ENCODE measurements around the gene OXCT1.

The OXCT1 gene

DNA sequence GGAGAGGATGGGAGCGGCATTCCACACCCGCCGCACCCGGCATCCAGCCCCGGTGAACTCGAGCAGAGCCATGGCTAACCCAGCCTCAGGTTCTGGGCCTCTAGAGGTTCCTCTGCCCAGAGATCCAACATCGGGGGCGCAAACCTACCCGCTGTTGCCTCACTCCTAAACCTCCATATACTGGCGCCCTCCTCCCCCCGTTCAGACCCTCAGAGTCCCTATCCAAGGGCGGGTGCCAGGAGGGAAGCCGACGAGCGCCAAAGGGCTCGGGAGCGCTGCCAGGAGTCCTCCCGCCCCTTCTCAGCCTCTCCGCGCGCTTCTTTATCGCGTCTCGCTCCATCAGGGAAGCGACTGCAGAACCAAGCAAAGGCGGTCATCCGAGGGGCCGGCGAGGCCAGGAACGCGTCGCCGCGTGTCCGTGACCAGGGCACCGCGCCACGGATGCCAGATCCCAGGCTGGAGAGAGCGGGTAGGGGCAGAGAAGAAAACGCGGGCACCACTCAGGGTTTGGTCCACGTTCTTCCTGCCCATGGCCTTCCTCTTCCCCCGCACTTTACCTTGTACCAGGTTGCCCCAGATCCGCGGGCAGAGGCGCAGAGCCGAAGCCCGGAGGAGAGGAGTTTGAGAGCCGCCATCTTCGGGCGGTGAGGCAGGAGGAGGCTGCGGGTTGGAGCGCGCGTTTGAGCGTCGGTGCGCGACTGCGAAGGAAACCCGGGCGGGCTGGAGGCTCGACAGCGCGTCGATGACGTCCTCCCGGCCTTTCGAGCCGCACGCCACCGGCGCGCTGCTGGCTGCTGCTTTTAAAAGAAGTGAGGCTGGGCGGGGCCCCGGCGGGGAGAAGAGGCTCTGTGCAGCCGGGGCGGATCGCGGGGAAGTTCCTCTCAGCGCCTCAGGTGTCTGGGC lies at the start of gene OXCT1:
Gene OXCT1, minus strand, starts transcription at position 702 of the 903 bp plus-strand sequence. Its CDS starts 67 bp downstream, at position 635.
- H3K27ac ChIP-seq (ENCODE audit: low read depth in 2 of 2, low read length in 2 of 2): peak within 1 kb of the TSS; percentile 79 to 82
- H3K36me3 ChIP-seq (ENCODE audit: control insufficient read depth in 2 of 2, insufficient read depth in 2 of 2, low read length in 2 of 2): no peaks in the 10 kb centered on the region
- peak within 1 kb of the TSS; percentile 86 for H3K4me3 ChIP-seq (ENCODE audit: low read length in 2 of 2)
- H3K4me1 ChIP-seq (ENCODE audit: control insufficient read depth in 2 of 2, insufficient read depth in 2 of 2, low read length in 2 of 2): peaks cover 5 to 10% of the 10 kb centered on the region in 2 donors
- H3K9me3 ChIP-seq (ENCODE audit: control insufficient read depth in 2 of 2, low read length in 2 of 2): no peaks in the 10 kb centered on the region
- H3K9ac ChIP-seq (ENCODE audit: low read depth in 1 of 2, low read length in 2 of 2): peak within 1 kb of the TSS; percentile 82 to 84
- H3K27me3 ChIP-seq (ENCODE audit: control insufficient read depth in 2 of 2, insufficient read depth in 2 of 2, low read length in 2 of 2): peaks cover 0 to 2% of the 10 kb centered on the region in 2 donors

GRCh38 chr5:41918105-41918504 lies 47.9 kb upstream of the OXCT1 start:
- H3K27me3 ChIP-seq (ENCODE audit: control insufficient read depth in 2 of 2, insufficient read depth in 2 of 2, low read length in 2 of 2): no peaks in the 10 kb centered on the region
- no peak overlapping the region for H3K27ac ChIP-seq (ENCODE audit: low read depth in 2 of 2, low read length in 2 of 2)
- peaks cover 36 to 50% of the 10 kb centered on the region in 2 donors for H3K36me3 ChIP-seq (ENCODE audit: control insufficient read depth in 2 of 2, insufficient read depth in 2 of 2, low read length in 2 of 2)
- H3K9me3 ChIP-seq (ENCODE audit: control insufficient read depth in 2 of 2, low read length in 2 of 2): no peaks in the 10 kb centered on the region
- no peak overlapping the region for H3K9ac ChIP-seq (ENCODE audit: low read depth in 1 of 2, low read length in 2 of 2)
- no peaks in the 10 kb centered on the region for H3K4me1 ChIP-seq (ENCODE audit: control insufficient read depth in 2 of 2, insufficient read depth in 2 of 2, low read length in 2 of 2)
- H3K4me3 ChIP-seq (ENCODE audit: low read length in 2 of 2): no peak overlapping the region

DNA sequence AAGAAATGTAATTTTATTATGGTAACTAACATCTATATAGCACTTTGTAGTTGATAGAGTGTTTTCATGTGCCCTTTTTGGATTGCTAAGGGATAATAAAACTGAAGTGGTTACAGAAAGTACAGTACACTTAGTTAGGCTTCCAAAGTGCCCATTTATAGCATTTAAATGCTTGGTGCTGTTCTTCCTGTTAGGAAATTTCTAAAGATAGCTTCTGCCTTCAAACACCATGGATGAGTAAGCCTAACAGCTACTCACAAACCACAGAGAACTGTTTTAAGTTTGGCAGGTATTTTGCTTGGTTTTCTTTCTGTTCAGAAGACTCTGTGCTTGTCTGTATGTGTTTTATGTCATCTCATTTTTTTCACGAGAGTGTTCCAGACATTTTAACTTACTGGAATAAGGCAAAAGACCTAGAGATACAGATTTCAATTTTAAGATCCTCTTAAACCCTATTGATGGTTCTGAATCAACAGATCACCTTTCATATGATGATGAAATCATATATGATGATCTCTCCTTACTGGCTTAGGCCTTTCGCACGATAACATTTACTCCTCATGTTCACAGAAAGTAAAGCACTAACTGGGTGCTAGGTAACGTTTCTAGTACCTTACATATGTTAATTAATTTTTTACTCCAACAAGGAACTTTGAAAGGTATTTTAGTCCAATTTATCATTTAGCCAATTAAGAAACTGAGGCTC lies 38.3 kb upstream of the OXCT1 start:
- no peaks in the 10 kb centered on the region for H3K9me3 ChIP-seq (ENCODE audit: control insufficient read depth in 2 of 2, low read length in 2 of 2)
- no peak overlapping the region for H3K4me3 ChIP-seq (ENCODE audit: low read length in 2 of 2)
- H3K27ac ChIP-seq (ENCODE audit: low read depth in 2 of 2, low read length in 2 of 2): no peak overlapping the region
- H3K9ac ChIP-seq (ENCODE audit: low read depth in 1 of 2, low read length in 2 of 2): no peak overlapping the region
- peaks cover 43 to 45% of the 10 kb centered on the region in 2 donors for H3K36me3 ChIP-seq (ENCODE audit: control insufficient read depth in 2 of 2, insufficient read depth in 2 of 2, low read length in 2 of 2)
- no peaks in the 10 kb centered on the region for H3K27me3 ChIP-seq (ENCODE audit: control insufficient read depth in 2 of 2, insufficient read depth in 2 of 2, low read length in 2 of 2)
- peaks cover 8 to 10% of the 10 kb centered on the region in 2 donors for H3K4me1 ChIP-seq (ENCODE audit: control insufficient read depth in 2 of 2, insufficient read depth in 2 of 2, low read length in 2 of 2)

DNA sequence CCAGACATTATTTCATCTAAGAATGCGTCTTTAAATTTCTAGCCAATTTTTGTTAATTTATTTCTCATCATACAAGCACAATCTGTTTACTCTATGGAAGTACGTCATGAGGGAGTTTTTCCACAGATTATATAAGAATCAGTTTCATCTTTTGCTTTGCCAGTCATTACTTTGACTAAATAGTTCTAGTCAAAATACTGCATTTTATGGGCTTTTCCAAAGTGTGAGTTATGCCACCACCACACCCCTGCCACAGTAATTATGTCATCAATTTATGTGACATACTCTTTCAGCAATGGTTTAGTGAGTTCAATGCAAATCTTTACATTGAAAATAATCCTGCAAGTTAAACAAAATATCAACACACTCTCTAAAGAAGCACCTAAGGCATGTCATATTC lies 35.9 kb upstream of the OXCT1 start:
- peaks cover 24 to 26% of the 10 kb centered on the region in 2 donors for H3K36me3 ChIP-seq (ENCODE audit: control insufficient read depth in 2 of 2, insufficient read depth in 2 of 2, low read length in 2 of 2)
- H3K4me3 ChIP-seq (ENCODE audit: low read length in 2 of 2): no peak overlapping the region
- no peaks in the 10 kb centered on the region for H3K27me3 ChIP-seq (ENCODE audit: control insufficient read depth in 2 of 2, insufficient read depth in 2 of 2, low read length in 2 of 2)
- H3K4me1 ChIP-seq (ENCODE audit: control insufficient read depth in 2 of 2, insufficient read depth in 2 of 2, low read length in 2 of 2): peaks cover 13 to 14% of the 10 kb centered on the region in 2 donors
- no peak overlapping the region for H3K9ac ChIP-seq (ENCODE audit: low read depth in 1 of 2, low read length in 2 of 2)
- no peak overlapping the region for H3K27ac ChIP-seq (ENCODE audit: low read depth in 2 of 2, low read length in 2 of 2)
- H3K9me3 ChIP-seq (ENCODE audit: control insufficient read depth in 2 of 2, low read length in 2 of 2): no peaks in the 10 kb centered on the region

GRCh38 chr5:41903892-41904799 lies 33.9 kb upstream of the OXCT1 start, which contains the start of gene RIMOC1:
Gene RIMOC1 (plus strand): TSS chr5:41904344. CDS start chr5:41904368, 24 bp downstream.
- Histone ChIP-seq H3K9me3 (ENCODE audit: control insufficient read depth in 2 of 2, low read length in 2 of 2) (no peaks in the 10 kb centered on the region), H3K27ac (ENCODE audit: low read depth in 2 of 2, low read length in 2 of 2) (peak within 1 kb of the TSS; percentile 87 to 89), H3K4me3 (ENCODE audit: low read length in 2 of 2) (peak within 1 kb of the TSS; percentile 91 to 96), H3K9ac (ENCODE audit: low read depth in 1 of 2, low read length in 2 of 2) (peak within 1 kb of the TSS; percentile 86 to 91), H3K27me3 (ENCODE audit: control insufficient read depth in 2 of 2, insufficient read depth in 2 of 2, low read length in 2 of 2) (no peaks in the 10 kb centered on the region), H3K36me3 (ENCODE audit: control insufficient read depth in 2 of 2, insufficient read depth in 2 of 2, low read length in 2 of 2) (peaks cover 12 to 13% of the 10 kb centered on the region in 2 donors), H3K4me1 (ENCODE audit: control insufficient read depth in 2 of 2, insufficient read depth in 2 of 2, low read length in 2 of 2) (peaks cover 13 to 14% of the 10 kb centered on the region in 2 donors)

DNA sequence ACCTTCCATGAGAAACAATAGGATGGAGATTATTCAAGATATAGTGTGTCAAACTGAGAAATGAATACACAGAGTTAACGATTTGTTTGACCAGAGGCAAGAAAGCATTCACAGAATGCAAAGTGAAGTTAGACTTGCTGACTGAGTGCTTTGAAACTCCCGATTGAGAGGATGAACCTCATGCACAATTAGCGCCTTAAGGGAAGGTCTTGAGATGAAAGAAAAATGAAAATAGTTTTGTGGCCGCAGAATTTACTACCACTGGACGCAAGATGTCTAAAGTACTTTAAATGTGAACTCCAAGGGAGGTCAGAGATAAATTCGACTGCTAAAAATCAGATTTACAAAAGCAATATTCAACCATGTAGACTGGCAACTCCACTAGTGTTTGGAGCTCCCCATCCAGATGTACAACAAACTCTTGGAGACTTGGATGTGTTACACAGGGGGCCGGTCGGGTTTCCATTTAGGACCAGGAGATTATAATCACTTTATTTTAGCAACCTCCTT lies 33.2 kb upstream of the OXCT1 start:
- Histone ChIP-seq H3K9ac (ENCODE audit: low read depth in 1 of 2, low read length in 2 of 2) (peak overlapping the region; percentile 72 to 74), H3K4me3 (ENCODE audit: low read length in 2 of 2) (peak overlapping the region; percentile 91 to 96), H3K9me3 (ENCODE audit: control insufficient read depth in 2 of 2, low read length in 2 of 2) (no peaks in the 10 kb centered on the region), H3K27me3 (ENCODE audit: control insufficient read depth in 2 of 2, insufficient read depth in 2 of 2, low read length in 2 of 2) (no peaks in the 10 kb centered on the region), H3K4me1 (ENCODE audit: control insufficient read depth in 2 of 2, insufficient read depth in 2 of 2, low read length in 2 of 2) (peaks cover 13 to 14% of the 10 kb centered on the region in 2 donors), H3K36me3 (ENCODE audit: control insufficient read depth in 2 of 2, insufficient read depth in 2 of 2, low read length in 2 of 2) (peaks cover 5 to 6% of the 10 kb centered on the region in 2 donors), H3K27ac (ENCODE audit: low read depth in 2 of 2, low read length in 2 of 2) (peak overlapping the region; percentile 87 to 89)

DNA sequence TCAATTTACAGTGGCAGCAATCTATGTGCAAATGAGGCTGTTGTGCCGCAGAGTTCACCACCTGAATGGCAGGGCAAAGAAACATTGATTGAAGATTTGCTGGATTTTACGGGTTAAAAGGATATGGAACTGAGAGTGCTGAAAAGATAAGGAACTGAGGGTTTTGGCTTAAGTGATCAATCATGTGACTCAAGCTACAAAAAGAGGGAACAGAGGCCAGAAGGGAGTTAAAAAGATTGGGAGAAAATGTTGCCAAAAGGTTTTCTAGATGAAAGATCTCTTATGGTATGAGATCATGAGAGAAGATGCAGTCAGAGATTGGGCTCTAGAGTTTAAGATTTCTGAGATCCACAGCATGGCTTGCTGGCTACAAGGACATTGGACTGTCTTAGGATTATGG lies 26.0 kb upstream of the OXCT1 start:
- H3K27me3 ChIP-seq (ENCODE audit: control insufficient read depth in 2 of 2, insufficient read depth in 2 of 2, low read length in 2 of 2): peaks cover 0 to 4% of the 10 kb centered on the region in 2 donors

DNA sequence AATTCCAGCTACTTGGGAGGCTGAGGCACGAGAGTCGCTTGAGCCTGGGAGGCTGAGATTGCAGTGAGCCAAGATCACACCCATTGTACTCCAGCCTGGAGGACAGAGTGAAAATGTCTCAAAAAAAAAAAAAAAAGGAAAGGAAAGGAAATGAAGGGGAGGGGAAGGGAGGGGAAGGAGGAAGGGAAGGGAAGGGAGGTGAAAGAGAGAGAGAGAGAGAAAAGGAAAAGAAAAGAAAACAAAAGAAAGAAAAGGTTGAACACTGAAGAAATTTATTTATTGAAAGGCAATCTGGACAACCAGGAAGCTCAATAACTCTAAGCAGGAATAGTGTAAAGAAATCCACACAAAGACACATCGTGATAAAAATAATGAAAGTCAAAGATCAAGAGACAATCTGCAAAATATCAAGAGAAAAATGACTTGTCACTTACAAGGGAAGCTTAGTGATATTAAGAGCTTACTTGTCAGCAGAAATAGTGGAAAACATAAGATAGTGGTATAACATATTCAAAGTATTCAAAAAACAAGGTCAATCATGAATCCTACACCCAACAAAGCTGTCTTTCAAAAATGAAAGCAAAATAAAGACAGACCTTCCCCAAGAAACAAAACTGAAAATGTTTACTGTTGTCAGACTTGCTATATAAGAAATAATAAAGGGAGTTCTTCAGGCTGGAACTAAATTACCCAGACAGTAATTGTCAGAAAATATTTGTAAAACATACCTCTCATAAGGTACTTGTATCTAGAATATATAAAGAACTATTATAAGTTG lies 23.0 kb upstream of the OXCT1 start:
- Histone ChIP-seq H3K27ac (ENCODE audit: low read depth in 2 of 2, low read length in 2 of 2) (no peak overlapping the region), H3K4me3 (ENCODE audit: low read length in 2 of 2) (no peak overlapping the region), H3K9me3 (ENCODE audit: control insufficient read depth in 2 of 2, low read length in 2 of 2) (no peaks in the 10 kb centered on the region), H3K9ac (ENCODE audit: low read depth in 1 of 2, low read length in 2 of 2) (no peak overlapping the region), H3K4me1 (ENCODE audit: control insufficient read depth in 2 of 2, insufficient read depth in 2 of 2, low read length in 2 of 2) (no peaks in the 10 kb centered on the region), H3K36me3 (ENCODE audit: control insufficient read depth in 2 of 2, insufficient read depth in 2 of 2, low read length in 2 of 2) (no peaks in the 10 kb centered on the region), H3K27me3 (ENCODE audit: control insufficient read depth in 2 of 2, insufficient read depth in 2 of 2, low read length in 2 of 2) (peaks cover 0 to 4% of the 10 kb centered on the region in 2 donors)

More for the DNA sequence above, 26.0 kb upstream of the OXCT1 start:
- no peak overlapping the region for H3K9ac ChIP-seq (ENCODE audit: low read depth in 1 of 2, low read length in 2 of 2)
- H3K4me1 ChIP-seq (ENCODE audit: control insufficient read depth in 2 of 2, insufficient read depth in 2 of 2, low read length in 2 of 2): no peaks in the 10 kb centered on the region
- no peaks in the 10 kb centered on the region for H3K36me3 ChIP-seq (ENCODE audit: control insufficient read depth in 2 of 2, insufficient read depth in 2 of 2, low read length in 2 of 2)
- no peaks in the 10 kb centered on the region for H3K9me3 ChIP-seq (ENCODE audit: control insufficient read depth in 2 of 2, low read length in 2 of 2)
- no peak overlapping the region for H3K27ac ChIP-seq (ENCODE audit: low read depth in 2 of 2, low read length in 2 of 2)
- no peak overlapping the region for H3K4me3 ChIP-seq (ENCODE audit: low read length in 2 of 2)

DNA sequence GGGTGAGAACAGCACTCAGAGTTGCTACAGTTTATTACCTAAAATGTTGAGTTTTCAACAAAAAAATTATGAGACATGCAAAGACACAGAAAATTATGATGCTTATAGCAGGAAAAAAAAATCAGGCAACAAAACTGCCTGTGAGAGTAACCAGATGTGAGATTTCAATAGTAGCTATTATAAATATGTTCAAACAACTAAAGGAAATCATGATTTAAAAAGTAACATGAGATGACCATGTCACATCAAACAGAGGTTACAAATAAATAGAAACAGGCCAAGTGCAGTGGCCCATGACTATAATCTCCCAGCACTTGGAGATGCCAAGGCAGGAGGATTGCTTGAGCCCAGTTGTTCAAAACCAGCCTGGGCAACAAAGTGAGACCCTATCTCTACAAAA lies 21.8 kb upstream of the OXCT1 start:
- Histone ChIP-seq H3K27me3 (ENCODE audit: control insufficient read depth in 2 of 2, insufficient read depth in 2 of 2, low read length in 2 of 2) (peaks cover 0 to 7% of the 10 kb centered on the region in 2 donors), H3K4me3 (ENCODE audit: low read length in 2 of 2) (no peak overlapping the region), H3K27ac (ENCODE audit: low read depth in 2 of 2, low read length in 2 of 2) (no peak overlapping the region), H3K4me1 (ENCODE audit: control insufficient read depth in 2 of 2, insufficient read depth in 2 of 2, low read length in 2 of 2) (no peaks in the 10 kb centered on the region), H3K9ac (ENCODE audit: low read depth in 1 of 2, low read length in 2 of 2) (no peak overlapping the region), H3K36me3 (ENCODE audit: control insufficient read depth in 2 of 2, insufficient read depth in 2 of 2, low read length in 2 of 2) (no peaks in the 10 kb centered on the region), H3K9me3 (ENCODE audit: control insufficient read depth in 2 of 2, low read length in 2 of 2) (no peaks in the 10 kb centered on the region)

Data from mucosa of rectum (tissue), 2 donors.